ENCODE measurements around the gene NOP10.
"Not testable (repeated sequence)": the region's sequence is repeated elsewhere in the genome, so short reads cannot be mapped to it uniquely, and the experiment has no call there.

The NOP10 gene

DNA sequence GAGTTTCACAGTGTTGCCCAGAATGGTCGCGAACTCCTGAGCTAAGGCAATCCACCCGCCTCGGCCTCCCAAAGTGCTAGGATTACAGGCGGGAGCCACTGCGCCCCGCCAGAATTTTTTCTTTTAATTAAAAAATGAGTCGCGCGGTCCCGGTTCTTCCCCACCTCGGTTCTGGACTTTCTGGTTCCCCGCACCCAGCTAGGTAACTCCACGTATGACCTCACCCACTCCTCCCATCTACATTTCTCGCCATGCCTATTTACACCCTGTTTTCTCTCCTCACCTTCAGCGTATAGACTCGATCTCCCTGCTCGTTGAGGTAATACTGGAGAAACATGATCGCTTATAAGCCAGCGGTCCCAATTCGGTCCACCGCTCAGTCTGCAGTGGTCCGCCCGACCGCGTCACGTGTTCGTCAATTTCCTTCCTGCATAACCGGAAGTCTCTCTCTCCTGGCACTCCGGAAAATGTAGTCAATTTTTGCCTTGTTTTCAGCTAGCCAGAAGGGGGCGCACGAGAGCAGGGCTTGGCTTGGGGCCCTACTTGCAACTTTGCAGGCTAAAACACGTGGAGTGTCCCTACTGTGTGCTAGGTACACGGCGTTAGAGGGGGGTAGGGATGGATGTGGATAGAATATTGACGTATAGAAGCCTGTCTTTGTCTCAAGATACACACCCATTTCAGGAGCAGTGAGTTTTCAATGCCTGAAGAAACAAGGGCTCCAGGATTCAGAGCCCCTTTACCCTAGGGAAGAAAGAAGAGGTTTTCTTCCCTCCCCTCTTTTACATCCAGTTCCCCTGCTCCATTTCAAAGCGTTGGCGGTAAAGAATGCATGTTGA lies at the start of gene NOP10, which contains the start of gene NUTM1:
Gene NOP10 (minus strand): TSS at position 400 of the 839 bp plus-strand sequence. CDS start 63 bp downstream, at position 337.
Gene NUTM1 (plus strand): TSS at position 579 of the 839 bp plus-strand sequence. CDS start 382 bp downstream, outside the sequence.
- peak; percentile 83 for DNase-seq

DNA sequence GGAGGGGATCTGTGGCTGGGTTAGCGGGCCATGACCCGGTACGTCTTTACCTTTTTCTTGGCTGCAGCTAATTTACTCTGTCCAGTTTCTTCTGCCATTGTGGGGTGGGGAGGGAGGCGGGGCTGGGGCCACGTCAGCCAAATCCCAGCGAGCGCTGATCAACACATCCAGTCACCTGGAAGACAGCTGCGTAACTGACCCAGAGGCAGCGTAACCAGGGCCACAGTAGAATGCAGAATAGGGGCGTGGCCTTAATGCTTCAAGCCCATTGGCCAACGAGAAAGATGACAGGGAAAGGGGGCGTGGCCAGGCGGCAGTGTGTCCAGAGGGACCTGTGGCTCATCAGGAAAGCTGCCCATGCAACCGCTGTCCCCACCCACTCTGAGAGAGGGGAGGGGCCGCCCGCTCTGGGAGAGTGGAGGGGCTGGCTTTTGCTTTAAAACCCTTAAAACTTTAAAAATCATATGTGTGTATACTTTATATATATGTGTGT lies 46.7 kb upstream of the NOP10 start:
- not testable (repeated sequence) for DNase-seq

DNA sequence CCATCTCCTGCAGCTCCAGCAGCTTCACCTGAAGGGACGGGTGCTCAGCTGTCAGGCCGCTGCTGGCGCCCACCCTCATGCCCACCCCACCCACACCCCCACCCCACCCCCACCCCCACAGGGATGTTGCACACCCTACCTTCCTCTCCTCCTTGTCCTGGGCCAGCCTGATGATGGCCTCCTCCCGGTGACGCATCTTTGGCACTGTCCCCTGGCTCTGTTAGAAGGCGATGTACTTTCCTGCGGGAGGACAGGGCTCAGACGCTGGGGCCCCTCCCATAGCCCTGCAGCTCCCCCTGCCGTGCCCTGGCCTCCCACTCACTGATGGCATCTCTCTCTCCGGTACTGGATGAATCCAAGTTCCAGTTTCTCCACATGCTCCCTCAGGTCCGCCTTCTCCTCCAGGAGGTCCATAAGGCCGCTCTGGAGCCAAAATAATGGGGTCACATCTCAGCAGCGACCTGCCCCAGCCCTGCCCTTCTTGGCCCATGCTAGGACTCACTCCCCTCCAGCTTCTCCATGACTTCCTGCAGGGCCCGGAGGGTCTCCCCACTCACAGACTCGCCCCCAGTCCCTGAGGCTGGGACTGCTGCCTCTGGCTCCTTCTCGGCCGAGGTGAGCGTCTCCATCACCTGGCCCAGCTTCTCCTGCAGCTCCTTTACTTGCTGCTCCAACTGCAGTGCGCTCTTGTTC lies 39.0 kb upstream of the NOP10 start:
- DNase-seq, result not testable (repeated sequence)

DNA sequence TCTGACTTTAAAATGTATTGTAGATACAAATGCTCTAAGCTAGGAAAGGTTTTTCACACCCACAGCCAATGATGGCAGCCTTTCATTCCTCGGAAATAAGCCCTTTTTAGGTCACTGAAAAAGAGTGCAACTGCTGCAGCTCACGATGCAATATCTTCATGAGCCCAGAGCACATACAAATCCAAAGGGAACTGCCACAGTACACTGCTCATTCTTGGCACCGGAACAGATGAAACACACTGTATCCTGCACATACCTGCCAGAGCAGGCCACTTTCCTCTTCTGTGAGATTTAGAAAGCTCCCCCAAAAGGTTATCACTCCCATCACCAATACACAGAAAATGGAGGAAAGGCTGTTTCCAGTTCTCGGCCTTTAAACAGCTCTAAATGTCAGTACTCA lies 37.6 kb upstream of the NOP10 start:
- DNase-seq, result not testable (repeated sequence)

DNA sequence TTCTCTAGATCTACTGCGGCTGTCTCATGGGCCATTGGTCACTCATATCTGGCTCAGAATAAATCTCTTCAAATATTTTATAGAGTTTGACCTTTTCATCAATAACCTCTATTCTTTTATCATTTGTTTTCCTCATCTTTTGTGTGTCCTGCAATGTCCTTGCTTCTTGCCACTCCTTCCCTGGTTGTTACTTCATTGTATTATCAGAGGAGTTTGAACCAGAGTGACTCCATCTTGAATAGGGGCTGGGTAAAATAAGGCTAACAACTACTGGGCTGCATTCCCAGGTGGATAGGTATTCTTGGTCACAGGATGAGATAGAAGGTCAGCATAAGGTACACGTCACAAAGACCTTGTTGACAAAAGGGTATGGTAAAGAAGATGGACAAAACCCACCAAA lies 33.9 kb upstream of the NOP10 start:
- no peak for DNase-seq

DNA sequence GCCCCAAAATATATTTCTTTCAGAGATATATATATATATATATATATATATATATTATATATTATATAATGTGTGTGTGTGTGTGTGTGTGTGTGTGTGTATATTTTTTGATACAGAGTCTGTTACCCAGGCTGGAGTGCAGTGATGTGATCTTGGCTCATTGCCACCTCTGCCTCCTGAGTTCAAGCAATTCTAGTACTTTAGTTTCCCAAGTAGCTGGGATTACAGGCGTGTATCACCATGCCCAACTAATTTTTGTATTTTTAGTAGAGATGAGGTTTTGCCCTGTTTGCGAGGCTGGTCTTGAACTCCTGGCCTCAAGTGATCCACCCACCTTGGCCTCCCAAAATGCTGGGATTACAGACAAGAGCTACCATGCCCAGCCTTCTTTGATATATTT lies 32.6 kb upstream of the NOP10 start:
- DNase-seq, result not testable (repeated sequence)

DNA sequence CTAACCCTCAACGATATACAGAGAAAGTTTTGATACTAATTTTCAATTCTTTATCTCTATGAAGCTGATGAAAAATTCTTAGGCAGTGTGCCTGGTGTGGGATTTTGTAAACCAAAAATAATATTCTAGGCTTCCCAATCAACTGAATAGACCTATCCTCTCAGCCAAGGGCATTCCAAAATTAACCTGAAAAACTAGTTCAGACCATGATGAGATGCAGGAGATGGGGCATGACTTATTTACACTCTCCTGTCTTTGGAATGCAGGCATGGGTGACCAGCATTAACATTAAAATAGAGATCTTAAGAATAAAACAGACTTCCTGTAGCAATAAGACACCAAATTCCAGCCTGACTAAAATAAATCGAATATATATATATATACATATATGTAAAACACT lies 31.9 kb upstream of the NOP10 start:
- no peak for DNase-seq

DNA sequence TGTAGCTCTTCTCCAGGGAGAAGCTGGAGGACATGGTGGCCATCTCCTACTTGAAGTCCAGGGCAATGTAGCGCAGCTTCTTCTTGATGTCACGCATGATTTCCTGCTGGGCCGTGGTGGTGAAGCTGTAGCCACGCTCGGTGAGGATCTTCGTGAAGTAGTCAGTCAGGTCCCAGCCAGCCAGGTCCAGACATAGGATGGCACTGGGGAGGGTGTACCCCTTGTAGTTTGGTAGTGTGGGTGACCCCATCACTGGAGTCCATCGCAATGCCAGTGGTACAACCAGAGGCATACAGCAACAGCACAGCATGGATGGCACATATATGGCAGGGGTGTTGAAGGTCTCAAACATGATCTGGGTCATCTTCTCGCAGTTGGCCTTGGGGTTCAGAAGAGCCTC lies 31.0 kb upstream of the NOP10 start:
- DNase-seq, result no peak

DNA sequence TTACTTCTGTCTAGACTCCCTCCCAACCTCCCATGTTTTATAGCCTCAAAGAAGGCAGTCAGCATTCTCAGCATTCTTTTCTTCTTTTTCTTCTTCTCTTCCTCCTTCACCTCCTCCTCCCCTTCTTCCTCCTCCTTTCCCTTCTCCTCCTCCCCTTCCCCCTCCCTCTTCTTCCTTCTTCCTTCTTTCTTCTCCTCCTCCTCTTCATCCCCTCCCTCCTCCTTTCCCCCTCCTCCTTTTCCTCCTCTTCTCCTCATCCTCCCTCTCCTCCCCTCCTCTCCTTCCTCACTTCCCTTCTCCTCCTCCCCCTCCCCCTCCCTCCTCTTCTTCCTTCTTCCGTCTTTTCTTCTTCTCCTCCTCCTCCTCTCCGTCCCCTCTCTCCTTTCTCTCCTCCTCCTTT lies 27.7 kb upstream of the NOP10 start:
- no peak for DNase-seq

DNA sequence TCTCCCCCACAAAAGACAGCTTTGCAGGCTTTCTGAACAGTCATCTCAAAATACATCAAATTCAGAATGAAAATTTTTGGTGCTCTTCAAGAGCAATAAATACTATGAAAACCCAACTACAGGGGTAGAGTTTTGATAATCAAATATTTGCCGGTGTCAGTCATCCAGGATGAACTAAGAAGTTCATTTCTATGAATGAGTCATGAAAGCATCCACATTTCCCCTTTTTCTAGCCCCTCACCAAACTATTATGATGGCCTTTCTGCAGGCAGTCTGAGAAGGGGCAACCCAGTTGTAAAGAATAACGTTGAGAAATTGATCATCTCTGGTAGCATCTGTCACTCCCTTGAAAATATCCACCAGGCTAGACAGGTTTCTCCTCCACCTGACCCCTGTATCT lies 27.2 kb upstream of the NOP10 start:
- no peak for DNase-seq

DNA sequence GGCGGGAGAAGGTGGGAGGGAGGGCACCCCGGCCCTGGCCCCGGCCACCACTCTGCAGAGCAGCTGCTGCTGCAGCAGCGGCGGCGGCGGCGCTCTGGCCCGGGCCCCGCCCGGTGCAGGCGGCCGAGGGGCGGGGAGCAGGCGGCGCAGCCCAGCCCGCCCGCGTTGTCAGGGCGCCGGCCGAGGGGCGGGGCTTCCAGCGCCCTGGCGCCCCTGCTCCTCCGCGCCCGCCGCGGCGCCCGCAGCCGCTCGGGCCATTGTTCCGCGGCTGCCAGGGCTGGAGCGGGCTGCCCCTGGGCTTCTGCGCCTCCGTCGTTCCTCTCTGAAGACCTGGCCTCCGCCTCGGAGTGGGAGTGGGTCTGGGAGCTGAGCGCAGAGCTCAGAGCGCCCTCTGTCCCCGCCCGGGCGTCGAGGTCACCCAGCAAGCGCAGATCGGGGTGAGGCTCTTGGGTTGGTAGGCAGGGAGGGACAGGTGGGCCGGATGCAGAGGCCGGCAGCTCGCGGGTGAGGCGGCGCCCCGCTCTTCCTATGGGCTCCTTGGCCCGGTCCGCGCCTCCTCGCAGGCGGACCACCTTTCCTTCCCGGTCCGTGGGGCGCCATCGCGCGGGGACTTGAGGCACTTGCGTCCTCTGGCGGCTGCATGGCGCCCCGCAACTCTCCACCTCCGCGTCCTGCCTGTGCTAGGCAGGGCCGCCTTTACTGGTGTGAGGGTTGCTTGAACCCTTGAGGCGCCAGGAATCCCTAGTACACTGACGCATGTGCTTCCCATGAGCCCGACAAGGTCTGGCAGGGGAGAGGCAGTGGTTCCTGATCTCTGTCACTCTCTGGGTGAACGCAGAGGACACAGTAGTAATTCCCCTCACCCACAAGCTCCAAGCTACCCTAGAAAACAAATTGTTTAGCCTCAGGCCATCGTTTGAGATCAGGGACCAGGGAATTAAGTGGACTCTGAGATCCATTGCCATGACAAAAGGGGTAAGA lies 24.5 kb upstream of the NOP10 start, which contains the start of gene LPCAT4:
Gene LPCAT4 (minus strand): TSS at position 96 of the 981 bp plus-strand sequence. CDS start 96 bp downstream, outside the sequence.
- DNase-seq, result peak; percentile 86

DNA sequence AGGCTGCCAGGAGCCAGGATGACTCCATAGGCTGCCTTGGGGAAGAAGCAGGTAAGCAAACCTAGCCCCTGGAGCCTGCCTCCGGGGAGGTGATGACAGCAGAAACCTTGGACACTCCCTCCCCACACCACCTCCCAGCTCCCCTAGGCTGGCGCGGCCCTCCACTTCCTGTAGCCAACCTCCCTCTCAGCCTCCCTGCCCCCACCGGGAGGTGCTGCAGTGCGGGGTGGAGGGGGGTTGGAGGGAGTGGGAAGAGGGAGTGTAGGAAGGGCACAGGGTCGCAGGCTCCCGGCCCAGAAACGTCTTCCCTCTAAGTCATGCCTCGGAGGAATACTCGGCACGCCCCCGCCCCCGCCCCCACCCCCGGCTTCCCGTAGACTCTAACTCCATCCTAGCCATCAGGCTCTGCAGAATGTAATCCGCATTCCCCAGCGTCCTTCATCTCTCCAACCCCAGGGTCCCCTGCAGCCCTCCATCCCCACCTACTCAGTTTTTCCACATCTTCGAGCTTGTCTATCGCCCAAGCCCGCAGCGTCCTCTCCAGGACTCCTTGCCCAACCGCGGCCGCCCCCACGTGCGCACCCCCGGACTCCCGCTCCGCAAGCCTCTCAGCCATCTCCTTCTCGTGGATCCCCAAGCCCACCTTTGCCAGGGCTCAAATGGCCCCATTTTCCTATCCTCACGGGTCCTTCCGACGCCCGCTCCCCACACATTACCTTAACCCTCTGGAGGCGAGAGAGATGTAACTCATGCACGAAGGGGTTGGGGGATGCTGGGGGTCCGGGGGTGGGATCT lies 23.5 kb upstream of the NOP10 start:
- peak; percentile 76 for DNase-seq

DNA sequence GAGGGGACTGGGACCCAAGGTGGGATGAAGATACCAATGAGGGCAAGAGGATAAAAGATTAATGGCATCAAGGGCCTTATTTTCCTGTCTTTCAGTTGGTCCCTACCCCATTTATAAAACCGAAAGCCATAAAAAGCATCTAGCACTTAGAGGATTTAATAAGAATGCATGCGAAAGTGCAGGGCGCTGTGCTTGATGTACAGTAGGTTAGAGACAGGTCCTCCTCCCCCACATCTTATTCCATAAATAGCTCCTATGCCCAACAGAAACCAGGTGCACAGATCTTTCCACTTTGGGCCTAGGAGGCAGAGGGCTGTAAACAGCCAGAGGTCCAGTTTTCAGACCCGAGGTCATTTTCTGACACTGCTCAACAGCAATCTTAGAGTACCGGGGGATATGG lies 22.9 kb upstream of the NOP10 start:
- no peak for DNase-seq

DNA sequence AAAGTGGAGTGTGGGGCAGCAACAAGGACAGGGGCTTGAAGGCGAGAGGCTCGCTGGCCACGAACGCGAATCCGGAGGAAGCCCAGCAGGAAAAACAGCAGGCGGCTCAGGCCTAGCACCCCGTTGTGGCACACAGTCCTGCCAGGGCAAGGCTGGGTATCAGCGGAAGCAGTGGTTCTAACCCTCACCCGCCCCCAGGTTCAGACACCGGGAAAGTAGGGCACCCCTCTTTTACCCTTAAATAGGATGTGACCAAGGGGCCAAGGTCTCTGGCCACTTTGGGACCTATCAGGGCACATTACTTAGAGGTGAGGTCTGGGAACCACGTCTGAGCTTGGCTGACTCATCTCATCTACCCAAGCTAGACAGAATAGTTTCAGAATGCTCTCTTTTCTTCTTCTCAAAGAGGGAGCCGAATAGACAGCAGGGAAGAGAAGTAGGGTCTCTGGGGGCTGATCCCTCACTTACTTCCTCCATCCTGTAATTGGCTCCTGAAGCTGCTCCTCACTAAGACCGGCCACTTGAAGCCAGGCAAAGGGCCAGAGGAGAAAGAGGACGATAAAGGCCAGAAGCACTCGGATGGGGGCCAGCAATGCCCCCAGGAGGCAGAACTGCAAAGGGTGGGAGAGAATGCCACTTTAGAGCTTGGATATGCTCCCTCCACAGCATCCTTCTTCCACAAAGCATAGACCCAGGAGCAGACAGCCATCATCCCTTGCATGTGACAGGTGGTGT lies 22.3 kb upstream of the NOP10 start:
- DNase-seq, result no peak

DNA sequence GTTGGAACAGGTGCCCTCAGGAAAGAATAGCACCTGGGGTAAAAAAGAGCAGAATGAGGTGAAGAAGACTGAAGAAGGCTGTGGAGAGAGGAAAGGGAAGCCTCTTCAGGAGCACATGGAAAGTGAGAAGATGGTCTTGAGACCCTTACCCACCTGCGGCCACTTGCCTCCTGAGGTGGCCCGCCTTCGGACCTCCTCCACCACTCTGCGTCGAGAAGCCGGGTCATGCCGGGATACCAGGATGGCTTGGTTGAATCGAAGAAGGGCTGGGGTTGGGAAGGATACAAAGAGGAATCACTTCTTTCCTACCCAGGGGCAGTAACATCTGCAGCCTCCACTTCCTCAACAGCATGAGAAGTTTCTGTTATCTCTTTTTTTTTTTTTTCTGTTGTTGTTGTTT lies 21.1 kb upstream of the NOP10 start:
- no peak for DNase-seq

DNA sequence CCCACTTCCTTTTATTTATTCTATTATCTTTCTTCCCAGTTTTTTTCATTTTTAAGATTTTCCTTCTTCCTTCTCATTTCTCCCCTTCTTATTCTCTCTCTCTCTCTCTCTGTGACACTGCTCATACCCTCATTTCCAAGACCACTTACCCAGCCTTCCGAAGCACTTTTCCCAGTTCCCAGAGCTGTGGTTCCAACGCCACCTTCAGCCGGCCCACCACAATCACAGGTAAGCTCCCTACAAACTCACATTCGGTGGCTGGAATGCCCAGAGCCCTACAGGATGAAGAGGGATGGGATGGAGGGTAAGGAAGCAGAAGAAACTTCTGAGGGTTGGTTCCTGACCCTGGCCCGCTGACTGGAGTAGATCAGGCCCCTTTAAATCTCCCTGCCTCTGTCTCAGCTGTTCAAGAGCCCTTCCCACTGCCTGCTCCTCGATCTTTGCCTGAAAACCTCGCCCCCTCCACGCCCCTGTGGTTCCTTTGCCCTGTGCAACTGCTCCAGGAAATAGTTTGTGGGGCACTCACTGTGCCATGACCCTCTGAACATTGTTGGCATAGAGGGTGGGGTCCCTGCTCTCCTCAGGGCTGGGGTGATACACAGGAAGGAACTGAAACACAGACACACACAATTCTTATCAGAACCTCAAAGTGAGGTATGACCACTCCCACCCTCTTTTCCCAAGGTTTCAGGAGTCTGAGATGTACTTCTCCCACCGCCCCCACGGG lies 19.3 kb upstream of the NOP10 start:
- DNase-seq, result no peak

DNA sequence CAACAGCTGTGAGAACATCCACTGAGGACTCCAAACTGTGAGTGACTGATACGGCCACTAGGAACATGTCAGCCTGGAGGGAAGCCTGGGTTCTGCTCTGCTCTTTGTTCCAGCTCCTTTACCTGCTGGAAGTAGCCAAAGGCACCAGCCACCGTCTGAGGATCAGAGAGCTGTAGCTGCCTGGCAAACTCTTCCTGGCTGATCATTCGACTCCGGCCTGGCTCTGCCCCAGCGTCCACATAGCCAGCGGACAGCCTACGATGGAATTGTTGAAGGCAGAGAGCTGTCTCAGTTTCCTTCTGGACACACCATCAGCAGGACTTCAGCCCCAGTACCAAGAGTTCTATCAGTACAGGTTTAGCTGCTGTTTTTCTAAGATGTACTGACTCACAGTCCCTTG lies 18.3 kb upstream of the NOP10 start:
- no peak for DNase-seq

DNA sequence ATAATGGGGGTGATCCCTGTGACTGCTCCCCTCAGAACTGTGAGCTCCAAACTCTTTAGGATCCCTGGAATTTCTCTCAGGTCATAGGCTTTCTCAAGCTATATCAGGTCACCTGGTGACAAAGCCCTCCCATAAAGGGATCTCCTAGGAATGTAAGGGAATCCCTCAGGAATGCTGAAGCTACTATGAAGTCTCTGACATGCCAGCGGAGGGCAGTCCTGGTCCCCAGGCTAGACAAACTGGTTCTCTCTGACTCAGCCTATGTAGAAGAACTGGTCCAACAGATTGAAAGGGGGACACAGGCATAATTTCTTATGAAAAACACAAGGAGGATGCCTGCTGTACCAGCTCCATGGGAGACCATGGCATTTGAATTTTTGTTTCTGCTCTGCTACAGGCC lies 17.4 kb upstream of the NOP10 start:
- no peak for DNase-seq

DNA sequence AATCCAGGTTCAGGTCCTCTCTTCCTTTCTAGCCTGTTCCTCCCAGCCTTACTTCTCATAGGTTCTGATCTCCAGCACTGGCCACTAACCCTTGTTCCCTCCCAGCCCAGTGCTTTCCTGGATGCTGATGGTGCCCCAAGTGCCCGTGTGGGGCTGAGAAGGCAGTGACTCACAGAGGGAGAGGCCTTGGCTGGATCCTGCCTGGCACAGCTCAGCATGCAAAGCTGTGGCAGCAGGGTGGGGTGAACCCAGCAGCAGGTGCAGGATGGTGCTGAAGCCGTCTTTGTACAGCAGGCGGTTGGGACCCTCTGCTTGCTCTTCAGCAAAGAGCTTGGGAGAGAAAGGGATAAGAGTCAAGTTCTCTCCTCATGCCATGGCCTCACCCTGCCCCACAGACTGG lies 16.5 kb upstream of the NOP10 start:
- DNase-seq, result no peak

DNA sequence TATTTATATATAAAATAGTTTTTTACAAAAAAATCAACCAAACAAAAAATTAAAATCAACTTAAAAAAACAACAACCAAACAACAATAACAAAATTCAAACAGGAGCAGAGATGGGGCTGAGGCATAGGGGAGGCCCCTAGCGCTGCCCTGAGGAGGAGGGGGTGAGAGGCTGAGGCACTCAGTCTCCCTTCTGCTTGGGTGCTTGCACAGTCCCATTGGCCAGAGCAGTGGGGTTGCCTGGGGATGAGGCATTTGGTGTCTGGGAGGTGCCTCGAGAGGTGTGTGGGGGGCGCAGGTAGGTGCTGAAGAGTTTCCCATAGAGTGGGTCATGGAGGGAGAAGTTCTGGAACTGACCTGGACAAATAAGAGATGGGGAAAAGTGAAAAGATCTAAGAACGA lies 16.0 kb upstream of the NOP10 start:
- DNase-seq, result no peak
